Pericardium fibroblast (primary cell): Measurements from ENCODE around the gene PROCR. TPM values are rescaled to one million over a fixed set of nuclear protein-coding genes. Genes with fewer than 3 reads are reported as not detected.

Source experiments
- total RNA-seq: library from RNA; depleted of rRNA; stranded (reverse); fragments of >200 nt; gene quantifications from 2 replicates; pipeline ENCODE4 v1.2.3, GENCODE V29; 2015

Gene PROCR
- total RNA-seq: 25.7 and 70.1 TPM in 2 replicates

DNA sequence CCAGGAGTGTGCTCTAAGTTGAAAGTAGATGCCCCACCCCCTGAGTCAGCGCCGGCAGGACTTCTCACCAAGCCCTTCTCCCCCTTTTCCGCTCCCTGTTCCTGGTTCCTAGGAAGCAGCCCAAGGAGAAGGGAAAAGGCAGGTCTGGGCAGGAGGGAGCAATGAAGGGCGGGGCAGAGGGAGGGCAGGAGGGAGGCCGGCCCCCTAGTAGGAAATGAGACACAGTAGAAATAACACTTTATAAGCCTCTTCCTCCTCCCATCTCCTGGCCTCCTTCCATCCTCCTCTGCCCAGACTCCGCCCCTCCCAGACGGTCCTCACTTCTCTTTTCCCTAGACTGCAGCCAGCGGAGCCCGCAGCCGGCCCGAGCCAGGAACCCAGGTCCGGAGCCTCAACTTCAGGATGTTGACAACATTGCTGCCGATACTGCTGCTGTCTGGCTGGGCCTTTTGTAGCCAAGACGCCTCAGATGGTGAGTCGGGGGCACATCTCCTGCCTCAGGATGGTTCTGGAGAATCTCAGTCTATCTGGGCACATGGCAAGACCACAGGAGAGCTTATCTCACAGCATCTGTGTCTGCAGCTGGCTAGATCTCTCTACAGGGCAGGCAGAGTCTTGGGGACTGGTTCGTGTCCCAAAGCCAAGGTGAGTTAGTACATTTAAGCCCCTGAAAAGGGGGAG lies at the start of gene PROCR:
Gene PROCR, plus strand, starts transcription at position 320 of the 681 bp plus-strand sequence. Its CDS starts 83 bp downstream, at position 403.

DNA sequence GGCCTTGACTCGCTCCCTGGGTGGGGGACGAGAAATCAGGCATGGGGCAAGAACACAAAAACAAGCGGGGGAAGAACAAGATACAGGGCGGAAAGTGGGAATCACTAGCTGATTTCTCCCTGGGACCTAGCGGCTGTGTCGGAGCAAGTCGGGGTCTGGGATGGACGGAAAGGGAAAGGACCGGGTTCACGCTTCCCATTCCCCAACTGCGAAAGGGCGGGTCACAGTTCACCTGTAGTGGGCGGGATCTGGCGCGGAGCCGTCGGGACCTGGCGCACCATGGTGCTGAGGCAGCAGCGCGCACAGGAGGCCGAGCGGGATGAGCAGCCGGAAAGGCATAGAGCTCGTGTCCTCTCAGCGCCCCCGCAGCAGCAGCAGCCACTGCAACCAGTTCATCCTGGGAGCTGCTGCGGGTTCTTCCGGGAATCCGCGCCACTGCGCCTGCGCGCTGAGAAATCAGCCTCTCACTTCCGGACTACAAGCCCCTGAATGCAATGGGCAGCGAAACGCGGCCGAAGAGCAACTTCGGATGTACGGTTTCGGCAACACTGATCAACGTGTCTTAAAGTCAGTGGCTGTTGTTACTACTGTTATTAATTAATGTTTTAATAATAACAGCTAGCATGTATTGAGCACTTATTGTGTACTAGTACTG lies 24.8 kb upstream of the PROCR start, which contains the start of gene EDEM2:
Gene EDEM2, minus strand, starts transcription at position 417 of the 655 bp plus-strand sequence. Its CDS starts 78 bp downstream, at position 339.

DNA sequence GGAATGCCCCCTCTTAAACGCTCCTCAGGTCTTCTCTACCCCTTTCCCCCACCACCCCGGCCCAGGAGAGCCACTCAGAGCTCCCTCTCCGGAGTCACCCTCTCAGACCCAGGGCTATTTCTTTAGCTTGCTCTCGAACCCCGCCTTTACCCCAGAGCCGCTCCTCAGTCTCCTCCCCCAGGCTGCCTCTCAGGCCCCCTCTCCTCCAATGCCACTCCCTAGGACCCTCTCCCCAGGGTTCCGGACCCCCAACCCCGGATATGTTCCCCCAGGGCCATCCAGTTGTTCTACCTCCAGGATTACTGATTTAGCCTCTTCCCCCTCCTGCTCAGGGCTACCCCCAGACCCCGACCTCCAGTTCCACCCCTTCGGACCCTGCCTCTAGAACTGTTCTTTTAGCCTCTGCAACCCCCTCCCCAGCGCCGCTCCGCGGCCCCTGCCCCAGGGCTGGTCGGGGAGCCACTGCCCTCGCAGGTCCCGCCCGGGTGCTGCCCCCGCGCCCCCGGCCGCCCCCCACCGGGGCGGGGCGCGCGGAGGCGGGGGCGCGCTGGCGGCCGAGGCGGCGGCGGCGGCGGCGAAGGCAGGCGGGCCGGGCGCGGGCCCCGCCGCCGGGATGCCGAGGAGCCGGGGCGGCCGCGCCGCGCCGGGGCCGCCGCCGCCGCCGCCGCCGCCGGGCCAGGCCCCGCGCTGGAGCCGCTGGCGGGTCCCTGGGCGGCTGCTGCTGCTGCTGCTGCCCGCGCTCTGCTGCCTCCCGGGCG lies 54.4 kb downstream of the PROCR start, which contains the start of gene MMP24:
Gene MMP24, plus strand, starts transcription at position 565 of the 758 bp plus-strand sequence. Its CDS starts 49 bp downstream, at position 614.

Other genes starting within 250 kb of the PROCR start
- 36.3 and 41.3 TPM in 2 replicates for gene GSS, start 216.3 kb upstream of the PROCR start, total RNA-seq
- 0.12 TPM in 1 of 2 replicates, not detected in the other for gene MYH7B, start 216.2 kb upstream of the PROCR start, total RNA-seq
- gene TRPC4AP, start 79.3 kb upstream of the PROCR start, total RNA-seq: 58.0 and 78.0 TPM in 2 replicates
- 14.6 and 21.7 TPM in 2 replicates for gene EDEM2, start 24.7 kb upstream of the PROCR start, total RNA-seq
- gene MMP24, start 54.6 kb downstream of the PROCR start, total RNA-seq: 0.26 and 0.93 TPM in 2 replicates
- 19.1 and 33.4 TPM in 2 replicates for gene MMP24OS, start 106.0 kb downstream of the PROCR start, total RNA-seq
- 83.6 and 107 TPM in 2 replicates for gene EIF6, start 112.7 kb downstream of the PROCR start, total RNA-seq
- not detected in 2 replicates for gene FAM83C, start 120.4 kb downstream of the PROCR start, total RNA-seq
- 17.3 and 21.3 TPM in 2 replicates for gene UQCC1, start 239.9 kb downstream of the PROCR start, total RNA-seq